CD8-positive, alpha-beta memory T cell (primary cell): Measurements from ENCODE around the gene FANCE. TPM values are rescaled to one million over a fixed set of nuclear protein-coding genes. Genes with fewer than 3 reads are reported as not detected.

Experiments
- CTCF ChIA-PET: fragments of 350-600 bp; sonication (Branson Sonifier 250); formaldehyde crosslinking; loops from one replicate; lab custom pipeline; 2021; ENCODE audit warnings: antibody characterized with exemption; lab: Charles Lee
- POLR2A ChIA-PET: fragments of 350-600 bp; sonication (Branson Sonifier 250); formaldehyde crosslinking; loops from one replicate; lab custom pipeline; 2021; ENCODE audit warnings: antibody characterized with exemption; lab: Charles Lee
- DNase-seq, 5 donors: peaks; one replicate each; pipeline versions ENCODE4 v3.0.0 to v3.0.0-alpha.2; 2020 to 2022; ENCODE audit warnings: mixed read lengths in 1 of 5
- H3K27ac ChIP-seq: one replicate; pipeline ENCODE4 v1.7.0; 2013; ENCODE audit warnings: low read depth, mild to moderate bottlenecking, low read length, moderate library complexity
- H3K27me3 ChIP-seq: 2 replicates; pipeline ENCODE4 v1.7.0; 2013; ENCODE audit warnings: low read length, mild to moderate bottlenecking; ENCODE audit not compliant: insufficient read depth, poor library complexity, severe bottlenecking
- H3K36me3 ChIP-seq: 2 replicates; pipeline ENCODE4 v1.7.0; 2013; ENCODE audit warnings: mild to moderate bottlenecking, low read length, moderate library complexity; ENCODE audit not compliant: insufficient read depth
- H3K4me1 ChIP-seq: 2 replicates; pipeline ENCODE4 v1.7.0; 2013; ENCODE audit warnings: mild to moderate bottlenecking, low read length, moderate library complexity; ENCODE audit not compliant: insufficient read depth
- H3K4me3 ChIP-seq: 2 replicates; pipeline ENCODE4 v1.7.0; 2013; ENCODE audit warnings: mild to moderate bottlenecking, low read length
- H3K9me3 ChIP-seq: 2 replicates; pipeline ENCODE4 v1.7.0; 2013; ENCODE audit warnings: mild to moderate bottlenecking, low read length
- H3K27ac Mint-ChIP-seq, 8 donors: one replicate each; pipeline ENCODE4 v1.8.0; 2020 to 2021; ENCODE audit warnings: mixed read lengths in 8 of 8, mild to moderate bottlenecking in 6 of 8, inconsistent platforms in 3 of 8, moderate library complexity in 3 of 8
- H3K27me3 Mint-ChIP-seq, 2 donors: one replicate each; pipeline ENCODE4 v1.8.0; 2020 to 2021; ENCODE audit warnings: mixed read lengths in 2 of 2, mild to moderate bottlenecking in 1 of 2, moderate library complexity in 1 of 2
- H3K36me3 Mint-ChIP-seq, 3 donors: one replicate each; pipeline ENCODE4 v1.8.0; 2020 to 2021; ENCODE audit warnings: mixed read lengths in 3 of 3, inconsistent platforms in 1 of 3, mild to moderate bottlenecking in 1 of 3
- H3K4me1 Mint-ChIP-seq, 3 donors: one replicate each; pipeline ENCODE4 v1.8.0; 2020 to 2021; ENCODE audit warnings: mixed read lengths in 3 of 3, inconsistent platforms in 1 of 3, mild to moderate bottlenecking in 1 of 3
- H3K4me3 Mint-ChIP-seq, 7 donors: one replicate each; pipeline ENCODE4 v1.8.0; 2020 to 2021; ENCODE audit warnings: mixed read lengths in 7 of 7, mild to moderate bottlenecking in 6 of 7, moderate library complexity in 4 of 7, inconsistent platforms in 2 of 7
- H3K9me3 Mint-ChIP-seq, 5 donors: one replicate each; pipeline ENCODE4 v1.8.0; 2020 to 2022; ENCODE audit warnings: mixed read lengths in 5 of 5, mild to moderate bottlenecking in 3 of 5, moderate library complexity in 2 of 5, inconsistent platforms in 1 of 5
- polyA plus RNA-seq: library from polyadenylated mRNA; unstranded; fragments of 300-500 nt; fragmentation: Illumina TruSeq; gene quantifications from one replicate; pipeline ENCODE4 v1.2.3, GENCODE V29; 2021
- total RNA-seq, 2 experiments: library from RNA; stranded (reverse); gene quantifications; one replicate each; pipeline ENCODE4 v1.2.3, GENCODE V29; 2021

Gene FANCE
- total and polyA plus RNA-seq, 3 experiments from 2014 or later = 6.5 to 27.5 (median 23.6) TPM

GRCh38 chr6:35443341-35444030, 8.7 kb upstream of the FANCE start:
- Histone ChIP-seq H3K4me3 (no peak overlapping the region), H3K27ac (no peak overlapping the region), H3K36me3 (no peaks in the 10 kb centered on the region), H3K9me3 (no peaks in the 10 kb centered on the region), H3K27me3 (no peaks in the 10 kb centered on the region), H3K4me1 (no peaks in the 10 kb centered on the region)
- H3K36me3 Mint-ChIP-seq = no peaks in the 10 kb centered on the region
- H3K27me3 Mint-ChIP-seq = no peaks in the 10 kb centered on the region
- POLR2A ChIA-PET = no interaction called here
- no peak for DNase-seq
- no peak overlapping the region for H3K27ac Mint-ChIP-seq
- no peak overlapping the region for H3K4me3 Mint-ChIP-seq
- H3K4me1 Mint-ChIP-seq = peaks cover 3 to 6% (median 5%) of the 10 kb centered on the region in 3 donors
- CTCF ChIA-PET = interaction anchor here (1.0 to 12.3 kb wide), 4 partner anchors 24 to 147 kb away, joined by 3 to 142 read pairs (median 8); partner anchors contain the start of genes DEF6 and PPARD
- no peaks in the 10 kb centered on the region for H3K9me3 Mint-ChIP-seq

GRCh38 chr6:35445691-35446090, 6.4 kb upstream of the FANCE start:
- Histone ChIP-seq H3K27ac (no peak overlapping the region), H3K4me3 (no peak overlapping the region), H3K36me3 (no peaks in the 10 kb centered on the region), H3K4me1 (no peaks in the 10 kb centered on the region), H3K9me3 (no peaks in the 10 kb centered on the region), H3K27me3 (no peaks in the 10 kb centered on the region)
- POLR2A ChIA-PET = no interaction called here
- Mint-ChIP-seq H3K9me3 (no peaks in the 10 kb centered on the region), H3K27ac (peak overlapping the region in 1 of 8 donors; percentile 9), H3K4me3 (no peak overlapping the region), H3K27me3 (no peaks in the 10 kb centered on the region), H3K36me3 (no peaks in the 10 kb centered on the region), H3K4me1 (peaks cover 8 to 11% (median 10%) of the 10 kb centered on the region in 3 donors)
- CTCF ChIA-PET = interaction anchor here (0.8 to 12.3 kb wide), 3 partner anchors 22 to 149 kb away, joined by 3 to 142 read pairs (median 4); partner anchors contain the start of genes DEF6 and PPARD
- DNase-seq = no peak

- no peaks in the 10 kb centered on the region for H3K27me3 Mint-ChIP-seq
- H3K27ac ChIP-seq = no peak overlapping the region
- no peaks in the 10 kb centered on the region for H3K36me3 ChIP-seq
- DNase-seq = no peak
- H3K4me1 ChIP-seq = peaks cover 14% of the 10 kb centered on the region
- H3K36me3 Mint-ChIP-seq = no peaks in the 10 kb centered on the region
- H3K9me3 ChIP-seq = no peaks in the 10 kb centered on the region
- H3K4me3 ChIP-seq = no peak overlapping the region
- H3K4me1 Mint-ChIP-seq = peaks cover 21 to 28% (median 28%) of the 10 kb centered on the region in 3 donors
- no peak overlapping the region for H3K27ac Mint-ChIP-seq
- H3K4me3 Mint-ChIP-seq = no peak overlapping the region
- no peaks in the 10 kb centered on the region for H3K9me3 Mint-ChIP-seq
- CTCF ChIA-PET = interaction anchor here (1.3 to 12.3 kb wide), 8 partner anchors 12 to 152 kb away, joined by 4 to 142 read pairs (median 12); partner anchors contain the start of genes DEF6, PPARD and RPL10A
- H3K27me3 ChIP-seq = no peaks in the 10 kb centered on the region
- POLR2A ChIA-PET = no interaction called here
These were observed 3.9 kb upstream of the FANCE start for GRCh38 chr6:35448191-35448590.

- Histone ChIP-seq H3K9me3 (no peaks in the 10 kb centered on the region), H3K4me1 (peaks cover 21% of the 10 kb centered on the region), H3K4me3 (no peak overlapping the region), H3K27me3 (no peaks in the 10 kb centered on the region), H3K36me3 (no peaks in the 10 kb centered on the region), H3K27ac (no peak overlapping the region)
- Mint-ChIP-seq H3K9me3 (no peaks in the 10 kb centered on the region), H3K36me3 (no peaks in the 10 kb centered on the region), H3K4me1 (peaks cover 30 to 40% (median 40%) of the 10 kb centered on the region in 3 donors), H3K27ac (peak overlapping the region in 4 of 8 donors; percentile 17 to 60 (median 34)), H3K27me3 (no peaks in the 10 kb centered on the region), H3K4me3 (peak overlapping the region in 2 of 7 donors; percentile 13 to 74)
- ChIA-PET POLR2A (interaction anchor here (0.5 to 1.5 kb wide), 5 partner anchors 19 to 153 kb away, joined by 3 to 10 read pairs (median 4); partner anchors contain the start of gene RPL10A), CTCF (interaction anchor here (0.7 to 12.3 kb wide), 24 partner anchors 13 to 193 kb away, joined by 3 to 142 read pairs (median 4); partner anchors contain the start of genes DEF6, PPARD and RPL10A)
- peak in 3 of 5 donors; percentile 52 to 69 (median 61) for DNase-seq
These were observed 2.8 kb upstream of the FANCE start for GRCh38 chr6:35449287-35449881.

GRCh38 chr6:35451354-35452182, 570 bp upstream of the FANCE start:
- Histone ChIP-seq H3K4me3 (peak overlapping the region; percentile 69), H3K4me1 (peaks cover 21% of the 10 kb centered on the region), H3K27me3 (no peaks in the 10 kb centered on the region), H3K9me3 (no peaks in the 10 kb centered on the region), H3K36me3 (no peaks in the 10 kb centered on the region), H3K27ac (peak overlapping the region; percentile 22)
- peaks cover 0 to 12% (median 8%) of the 10 kb centered on the region in 3 donors for H3K36me3 Mint-ChIP-seq
- no peak for DNase-seq
- no peaks in the 10 kb centered on the region for H3K27me3 Mint-ChIP-seq
- H3K4me3 Mint-ChIP-seq = peak overlapping the region; percentile 84 to 91 (median 88)
- H3K9me3 Mint-ChIP-seq = no peaks in the 10 kb centered on the region
- POLR2A ChIA-PET = interaction anchor here (0.8 to 2.0 kb wide), 5 partner anchors 17 to 154 kb away, joined by 3 to 12 read pairs (median 3); partner anchors contain the start of genes DEF6, PPARD and RPL10A
- H3K27ac Mint-ChIP-seq = peak overlapping the region; percentile 37 to 90 (median 85)
- CTCF ChIA-PET = interaction anchor here (0.7 to 12.3 kb wide), 12 partner anchors 13 to 287 kb away, joined by 3 to 142 read pairs (median 8); partner anchors contain the start of genes DEF6, PPARD and RPL10A
- peaks cover 31 to 45% (median 39%) of the 10 kb centered on the region in 3 donors for H3K4me1 Mint-ChIP-seq

GRCh38 chr6:35453236-35453635, 1.1 kb downstream of the FANCE start:
- no peaks in the 10 kb centered on the region for H3K9me3 ChIP-seq
- no peaks in the 10 kb centered on the region for H3K27me3 Mint-ChIP-seq
- H3K36me3 ChIP-seq = no peaks in the 10 kb centered on the region
- no peaks in the 10 kb centered on the region for H3K27me3 ChIP-seq
- H3K4me1 ChIP-seq = peaks cover 21% of the 10 kb centered on the region
- ChIA-PET CTCF (interaction anchor here (1.0 to 12.3 kb wide), 5 partner anchors 14 to 157 kb away, joined by 3 to 142 read pairs (median 35); partner anchors contain the start of genes DEF6 and RPL10A), POLR2A (interaction anchor here (1.0 to 1.9 kb wide), 2 partner anchors 15 to 20 kb away, joined by 3 to 12 read pairs; partner anchors contain the start of gene RPL10A)
- H3K36me3 Mint-ChIP-seq = peaks cover 0 to 26% (median 11%) of the 10 kb centered on the region in 3 donors
- H3K4me3 Mint-ChIP-seq = peak overlapping the region; percentile 72 to 92 (median 77)
- no peak for DNase-seq
- H3K4me1 Mint-ChIP-seq = peaks cover 33 to 45% (median 39%) of the 10 kb centered on the region in 3 donors
- no peaks in the 10 kb centered on the region for H3K9me3 Mint-ChIP-seq
- no peak overlapping the region for H3K27ac ChIP-seq
- peak overlapping the region; percentile 69 for H3K4me3 ChIP-seq
- peak overlapping the region in 7 of 8 donors; percentile 6 to 79 (median 52) for H3K27ac Mint-ChIP-seq
